ENCODE results near the gene TAS2R9.

- TF ChIP-seq CTCF (IDR thresholded peaks at IDR 0.05; ENCODE audit: insufficient read depth, low read length) (no peak), POLR2AphosphoS5 (IDR thresholded peaks at IDR 0.05; ENCODE audit: low read depth) (no peak), GABPA (IDR thresholded peaks at IDR 0.05; ENCODE audit: low read depth) (no peak), REST (IDR thresholded peaks at IDR 0.05; ENCODE audit: insufficient replicate concordance, low read depth) (no peak)
Measured at GRCh38 chr12:10853776-10854175, 43.8 kb upstream of the TAS2R9 start.
